Activated CD4-positive, alpha-beta T cell treated with anti-CD3 and anti-CD28 coated beads, Interleukin-2, Interleukin-4, amounts not matched to agents 100 ng/mL and 50 ng/mL, durations not matched to agents 16 hours and 8 hours (primary cell): ENCODE data around the gene TRPT1.
A peak's percentile ranks its signal among the peaks of the same experiment; 100 is the strongest.

ENCODE experiments used
- DNase-seq: peaks from one replicate; pipeline ENCODE4 v3.0.0-alpha.2; 2020; ENCODE audit warnings: low spot score

Gene TRPT1

GRCh38 chr11:64229744-64230170 lies 3.8 kb upstream of the TRPT1 start:
- no peak for DNase-seq

GRCh38 chr11:64229090-64229743 lies 3.2 kb upstream of the TRPT1 start:
- DNase-seq: no peak

GRCh38 chr11:64227405-64227956 lies 1.5 kb upstream of the TRPT1 start:
- DNase-seq: no peak

GRCh38 chr11:64226507-64227051 lies 593 bp upstream of the TRPT1 start:
- DNase-seq: peak; percentile 67

- no peak for DNase-seq
Observed at GRCh38 chr11:64224891-64225607, 937 bp downstream of the TRPT1 start.

GRCh38 chr11:64224151-64224890 lies 1.7 kb downstream of the TRPT1 start:
- no peak for DNase-seq

- DNase-seq: no peak
Observed at GRCh38 chr11:64223001-64223651, 2.9 kb downstream of the TRPT1 start.

- no peak for DNase-seq
Observed at GRCh38 chr11:64222651-64223000, 3.4 kb downstream of the TRPT1 start.

GRCh38 chr11:64220798-64221197 lies 5.2 kb downstream of the TRPT1 start:
- no peak for DNase-seq

GRCh38 chr11:64220271-64220670 lies 5.7 kb downstream of the TRPT1 start:
- no peak for DNase-seq

- DNase-seq: no peak
Observed at GRCh38 chr11:64219755-64220154, 6.2 kb downstream of the TRPT1 start.

GRCh38 chr11:64219354-64219684 lies 6.7 kb downstream of the TRPT1 start:
- no peak for DNase-seq

- no peak for DNase-seq
Observed at GRCh38 chr11:64218628-64219353, 7.2 kb downstream of the TRPT1 start.

- DNase-seq: no peak
Observed at GRCh38 chr11:64216879-64217278, 9.1 kb downstream of the TRPT1 start.

GRCh38 chr11:64211181-64211872 lies 14.7 kb downstream of the TRPT1 start:
- DNase-seq: no peak

- no peak for DNase-seq
Observed at GRCh38 chr11:64210301-64211020, 15.5 kb downstream of the TRPT1 start.

GRCh38 chr11:64209563-64209843 lies 16.5 kb downstream of the TRPT1 start:
- DNase-seq: no peak

- no peak for DNase-seq
Observed at GRCh38 chr11:64208796-64209562, 17.0 kb downstream of the TRPT1 start.

GRCh38 chr11:64208086-64208795 lies 17.7 kb downstream of the TRPT1 start:
- DNase-seq: no peak
